HepG2 (cell line): ENCODE data around the gene LEMD2. TPM values are rescaled to one million over a fixed set of nuclear protein-coding genes. Genes with fewer than 3 reads are reported as not detected.
A peak's percentile ranks its signal among the peaks of the same experiment; 100 is the strongest.

Experiments
- BCL3 ChIP-seq: sonication (generic); formaldehyde crosslinking; IDR thresholded peaks from 2 replicates; pipeline ENCODE4 v1.5.1; 2020; ENCODE audit warnings: mild to moderate bottlenecking, missing genetic modification reagents, moderate library complexity
- CENPX ChIP-seq: sonication (generic); formaldehyde crosslinking; IDR thresholded peaks from 2 replicates; pipeline ENCODE4 v1.9.0; 2021; ENCODE audit warnings: mild to moderate bottlenecking, missing genetic modification reagents, moderate library complexity
- FOXA3 ChIP-seq: IDR thresholded peaks from 2 replicates; pipeline ENCODE4 v1.6.1; 2016; ENCODE audit warnings: missing genetic modification reagents, missing compliant biosample characterization
- FOXO1 ChIP-seq: sonication (generic); formaldehyde crosslinking; IDR thresholded peaks from 2 replicates; pipeline ENCODE4 v1.4.0; 2020; ENCODE audit warnings: missing genetic modification reagents
- FUBP1 ChIP-seq: sonication (generic); formaldehyde crosslinking; IDR thresholded peaks from 2 replicates; pipeline ENCODE4 v1.5.1; 2020; ENCODE audit warnings: missing genetic modification reagents, mild to moderate bottlenecking, borderline replicate concordance
- JUND ChIP-seq: sonication (generic); formaldehyde crosslinking; IDR thresholded peaks from 2 replicates; pipeline ENCODE4 v1.8.0; 2022; ENCODE audit warnings: mild to moderate bottlenecking, missing genetic modification reagents
- KAT7 ChIP-seq: IDR thresholded peaks from 2 replicates; pipeline ENCODE4 v1.6.1; 2018; ENCODE audit warnings: borderline replicate concordance, missing compliant biosample characterization
- MAF1 ChIP-seq: sonication (generic); formaldehyde crosslinking; IDR thresholded peaks from 2 replicates; pipeline ENCODE4 v1.5.0; 2020; ENCODE audit warnings: missing genetic modification reagents, borderline replicate concordance
- POLR2AphosphoS5 ChIP-seq: IDR thresholded peaks from 2 replicates; pipeline ENCODE4 v1.6.1; 2012; ENCODE audit warnings: low read depth, low read length
- SRSF9 ChIP-seq: fragments of 200-400 bp; formaldehyde crosslinking; IDR thresholded peaks from 2 replicates; pipeline ENCODE4 v1.6.1; 2018; ENCODE audit warnings: borderline replicate concordance, mild to moderate bottlenecking, low read depth, low read length; ENCODE audit not compliant: insufficient read depth, poor library complexity, severe bottlenecking
- ZNF276 ChIP-seq: sonication (generic); formaldehyde crosslinking; IDR thresholded peaks from 2 replicates; pipeline ENCODE4 v1.4.0; 2020; ENCODE audit warnings: mild to moderate bottlenecking, low read depth, missing genetic modification reagents
- ZNF3 ChIP-seq: IDR thresholded peaks from 2 replicates; pipeline ENCODE4 v1.7.0; 2017; ENCODE audit warnings: inconsistent platforms
- ZNF337 ChIP-seq: sonication (generic); formaldehyde crosslinking; IDR thresholded peaks from 2 replicates; pipeline ENCODE4 v1.5.1; 2020; ENCODE audit warnings: missing genetic modification reagents, low read depth, mild to moderate bottlenecking, borderline replicate concordance
- ZNF644 ChIP-seq: IDR thresholded peaks from 2 replicates; pipeline ENCODE4 v1.6.1; 2016; ENCODE audit warnings: low read depth
- ZNF781 ChIP-seq: sonication (generic); formaldehyde crosslinking; IDR thresholded peaks from 2 replicates; pipeline ENCODE4 v1.5.1; 2020; ENCODE audit warnings: borderline replicate concordance, mild to moderate bottlenecking, missing genetic modification reagents; ENCODE audit errors: not compliant biosample characterization
- polyA plus RNA-seq, 8 experiments: library from polyadenylated mRNA; depleted of rRNA in 3 of 8; stranded (reverse) in 7 of 8; unstranded in 1 of 8; fragments of >200 nt; fragmentation: Illumina TruSeq in 4 of 8; extraction: Trizol in 4 of 8; gene quantifications; 2 replicates each; pipeline versions ENCODE4 v1.2.1 to v1.2.3, GENCODE V29; 2011 to 2016; ENCODE audit warnings: low read depth in 4 of 8, missing spikeins in 1 of 8, mixed read lengths in 1 of 8; ENCODE audit not compliant: insufficient read depth in 1 of 8
- total RNA-seq, 5 experiments: library from RNA; depleted of rRNA; stranded (reverse); fragments of >200 nt; fragmentation: Illumina TruSeq; extraction: Trizol; gene quantifications; 2 replicates each; pipeline ENCODE4 v1.2.3, GENCODE V29; 2016; ENCODE audit warnings: low read depth in 1 of 5
- TF ChIP-seq, protein P1 (sequence below): sonication (generic); formaldehyde crosslinking; IDR thresholded peaks from 2 replicates; pipeline ENCODE4 v1.8.1; 2022; ENCODE audit warnings: low read depth, mild to moderate bottlenecking, missing genetic modification reagents
- TF ChIP-seq, protein P2 (sequence below): sonication (generic); formaldehyde crosslinking; IDR thresholded peaks from 2 replicates; pipeline ENCODE4 v1.8.0; 2022; ENCODE audit warnings: mild to moderate bottlenecking, missing genetic modification reagents; ENCODE audit not compliant: insufficient replicate concordance

Gene LEMD2
- total and polyA plus RNA-seq, 2 of the 13 experiments (the other 11 are each of a cell fraction or from before 2014, with no cell fraction given): 45.2 to 62.9 TPM

- TF ChIP-seq, protein P1, sequence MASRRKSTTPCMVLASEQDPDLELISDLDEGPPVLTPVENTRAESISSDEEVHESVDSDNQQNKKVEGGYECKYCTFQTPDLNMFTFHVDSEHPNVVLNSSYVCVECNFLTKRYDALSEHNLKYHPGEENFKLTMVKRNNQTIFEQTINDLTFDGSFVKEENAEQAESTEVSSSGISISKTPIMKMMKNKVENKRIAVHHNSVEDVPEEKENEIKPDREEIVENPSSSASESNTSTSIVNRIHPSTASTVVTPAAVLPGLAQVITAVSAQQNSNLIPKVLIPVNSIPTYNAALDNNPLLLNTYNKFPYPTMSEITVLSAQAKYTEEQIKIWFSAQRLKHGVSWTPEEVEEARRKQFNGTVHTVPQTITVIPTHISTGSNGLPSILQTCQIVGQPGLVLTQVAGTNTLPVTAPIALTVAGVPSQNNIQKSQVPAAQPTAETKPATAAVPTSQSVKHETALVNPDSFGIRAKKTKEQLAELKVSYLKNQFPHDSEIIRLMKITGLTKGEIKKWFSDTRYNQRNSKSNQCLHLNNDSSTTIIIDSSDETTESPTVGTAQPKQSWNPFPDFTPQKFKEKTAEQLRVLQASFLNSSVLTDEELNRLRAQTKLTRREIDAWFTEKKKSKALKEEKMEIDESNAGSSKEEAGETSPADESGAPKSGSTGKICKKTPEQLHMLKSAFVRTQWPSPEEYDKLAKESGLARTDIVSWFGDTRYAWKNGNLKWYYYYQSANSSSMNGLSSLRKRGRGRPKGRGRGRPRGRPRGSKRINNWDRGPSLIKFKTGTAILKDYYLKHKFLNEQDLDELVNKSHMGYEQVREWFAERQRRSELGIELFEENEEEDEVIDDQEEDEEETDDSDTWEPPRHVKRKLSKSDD: no peak; the same call in 1 of the 2 replicates
- TF ChIP-seq ZNF781 (CRISPR knock-in tag) (peak; percentile 36), KAT7 (no peak), BCL3 (no peak), FOXA3 (CRISPR knock-in tag) (peak; percentile 47), ZNF3 (CRISPR knock-in tag) (no peak), FOXO1 (CRISPR knock-in tag) (0 out of 2 replicates have a peak, but pooled peaks have one; percentile 42), JUND (CRISPR knock-in tag) (0 out of 2 replicates have a peak, but pooled peaks have one; percentile 38), SRSF9 (no peak), ZNF276 (CRISPR knock-in tag) (no peak), ZNF337 (CRISPR knock-in tag) (no peak), FUBP1 (CRISPR knock-in tag) (no peak), ZNF644 (CRISPR knock-in tag) (no peak), MAF1 (CRISPR knock-in tag) (no peak), CENPX (CRISPR knock-in tag) (no peak), POLR2AphosphoS5 (no peak)
- TF ChIP-seq, protein P2, sequence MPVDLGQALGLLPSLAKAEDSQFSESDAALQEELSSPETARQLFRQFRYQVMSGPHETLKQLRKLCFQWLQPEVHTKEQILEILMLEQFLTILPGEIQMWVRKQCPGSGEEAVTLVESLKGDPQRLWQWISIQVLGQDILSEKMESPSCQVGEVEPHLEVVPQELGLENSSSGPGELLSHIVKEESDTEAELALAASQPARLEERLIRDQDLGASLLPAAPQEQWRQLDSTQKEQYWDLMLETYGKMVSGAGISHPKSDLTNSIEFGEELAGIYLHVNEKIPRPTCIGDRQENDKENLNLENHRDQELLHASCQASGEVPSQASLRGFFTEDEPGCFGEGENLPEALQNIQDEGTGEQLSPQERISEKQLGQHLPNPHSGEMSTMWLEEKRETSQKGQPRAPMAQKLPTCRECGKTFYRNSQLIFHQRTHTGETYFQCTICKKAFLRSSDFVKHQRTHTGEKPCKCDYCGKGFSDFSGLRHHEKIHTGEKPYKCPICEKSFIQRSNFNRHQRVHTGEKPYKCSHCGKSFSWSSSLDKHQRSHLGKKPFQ (CRISPR knock-in tag): no peak
These were observed 44.7 kb downstream of the LEMD2 start (continued) for GRCh38 chr6:33744001-33744848.
